ENCODE data around the gene SPEF2. TPM values are rescaled to one million over a fixed set of nuclear protein-coding genes. Genes with fewer than 3 reads are reported as not detected.
"Not testable (repeated sequence)": the region's sequence is repeated elsewhere in the genome, so short reads cannot be mapped to it uniquely, and the experiment has no call there.

Gene SPEF2
- total RNA-seq, 1 experiment from 2014 or later, result 0.15 TPM

GRCh38 chr5:35838370-35839042 lies 220.8 kb downstream of the SPEF2 start:
- DNase-seq (ENCODE audit: low spot score), result no peak
- ChIA-PET POLR2A (no interaction called here), CTCF (no interaction called here)
- H3K4me3 Mint-ChIP-seq, result no peak overlapping the region
- no peaks in the 10 kb centered on the region for H3K4me1 Mint-ChIP-seq
- H3K36me3 Mint-ChIP-seq, result peaks cover 10% of the 10 kb centered on the region; the same call in 1 of the 2 replicates
- peaks cover 35% of the 10 kb centered on the region for H3K9me3 Mint-ChIP-seq
- no peak overlapping the region for H3K27ac Mint-ChIP-seq
- peaks cover 3% of the 10 kb centered on the region for H3K27me3 Mint-ChIP-seq (ENCODE audit: low read depth)
- TF ChIP-seq IRF2 (CRISPR knock-in tag; IDR thresholded peaks at IDR 0.05; ENCODE audit: borderline replicate concordance, low read depth) (no peak), CREM (CRISPR knock-in tag; IDR thresholded peaks at IDR 0.05) (no peak), RELA (CRISPR knock-in tag; IDR thresholded peaks at IDR 0.05; ENCODE audit: borderline replicate concordance) (no peak), FOXP1 (CRISPR knock-in tag; IDR thresholded peaks at IDR 0.05; ENCODE audit: borderline replicate concordance) (no peak), ESRRA (CRISPR knock-in tag; IDR thresholded peaks at IDR 0.05; ENCODE audit: borderline replicate concordance) (no peak), TP53 (CRISPR knock-in tag; IDR thresholded peaks at IDR 0.05) (no peak), NR3C1 (CRISPR knock-in tag; conservative IDR thresholded peaks at IDR 0.05; ENCODE audit: low read depth) (no peak)
- TF ChIP-seq, protein P1, sequence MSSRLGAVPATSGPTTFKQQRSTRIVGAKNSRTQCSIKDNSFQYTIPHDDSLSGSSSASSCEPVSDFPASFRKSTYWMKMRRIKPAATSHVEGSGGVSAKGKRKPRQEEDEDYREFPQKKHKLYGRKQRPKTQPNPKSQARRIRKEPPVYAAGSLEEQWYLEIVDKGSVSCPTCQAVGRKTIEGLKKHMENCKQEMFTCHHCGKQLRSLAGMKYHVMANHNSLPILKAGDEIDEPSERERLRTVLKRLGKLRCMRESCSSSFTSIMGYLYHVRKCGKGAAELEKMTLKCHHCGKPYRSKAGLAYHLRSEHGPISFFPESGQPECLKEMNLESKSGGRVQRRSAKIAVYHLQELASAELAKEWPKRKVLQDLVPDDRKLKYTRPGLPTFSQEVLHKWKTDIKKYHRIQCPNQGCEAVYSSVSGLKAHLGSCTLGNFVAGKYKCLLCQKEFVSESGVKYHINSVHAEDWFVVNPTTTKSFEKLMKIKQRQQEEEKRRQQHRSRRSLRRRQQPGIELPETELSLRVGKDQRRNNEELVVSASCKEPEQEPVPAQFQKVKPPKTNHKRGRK (CRISPR knock-in tag; IDR thresholded peaks at IDR 0.05; ENCODE audit: borderline replicate concordance), result no peak
- TF ChIP-seq, protein P2, sequence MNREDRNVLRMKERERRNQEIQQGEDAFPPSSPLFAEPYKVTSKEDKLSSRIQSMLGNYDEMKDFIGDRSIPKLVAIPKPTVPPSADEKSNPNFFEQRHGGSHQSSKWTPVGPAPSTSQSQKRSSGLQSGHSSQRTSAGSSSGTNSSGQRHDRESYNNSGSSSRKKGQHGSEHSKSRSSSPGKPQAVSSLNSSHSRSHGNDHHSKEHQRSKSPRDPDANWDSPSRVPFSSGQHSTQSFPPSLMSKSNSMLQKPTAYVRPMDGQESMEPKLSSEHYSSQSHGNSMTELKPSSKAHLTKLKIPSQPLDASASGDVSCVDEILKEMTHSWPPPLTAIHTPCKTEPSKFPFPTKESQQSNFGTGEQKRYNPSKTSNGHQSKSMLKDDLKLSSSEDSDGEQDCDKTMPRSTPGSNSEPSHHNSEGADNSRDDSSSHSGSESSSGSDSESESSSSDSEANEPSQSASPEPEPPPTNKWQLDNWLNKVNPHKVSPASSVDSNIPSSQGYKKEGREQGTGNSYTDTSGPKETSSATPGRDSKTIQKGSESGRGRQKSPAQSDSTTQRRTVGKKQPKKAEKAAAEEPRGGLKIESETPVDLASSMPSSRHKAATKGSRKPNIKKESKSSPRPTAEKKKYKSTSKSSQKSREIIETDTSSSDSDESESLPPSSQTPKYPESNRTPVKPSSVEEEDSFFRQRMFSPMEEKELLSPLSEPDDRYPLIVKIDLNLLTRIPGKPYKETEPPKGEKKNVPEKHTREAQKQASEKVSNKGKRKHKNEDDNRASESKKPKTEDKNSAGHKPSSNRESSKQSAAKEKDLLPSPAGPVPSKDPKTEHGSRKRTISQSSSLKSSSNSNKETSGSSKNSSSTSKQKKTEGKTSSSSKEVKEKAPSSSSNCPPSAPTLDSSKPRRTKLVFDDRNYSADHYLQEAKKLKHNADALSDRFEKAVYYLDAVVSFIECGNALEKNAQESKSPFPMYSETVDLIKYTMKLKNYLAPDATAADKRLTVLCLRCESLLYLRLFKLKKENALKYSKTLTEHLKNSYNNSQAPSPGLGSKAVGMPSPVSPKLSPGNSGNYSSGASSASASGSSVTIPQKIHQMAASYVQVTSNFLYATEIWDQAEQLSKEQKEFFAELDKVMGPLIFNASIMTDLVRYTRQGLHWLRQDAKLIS (CRISPR knock-in tag; IDR thresholded peaks at IDR 0.05; ENCODE audit: borderline replicate concordance), result no peak
- no peak for ATAC-seq

- H3K4me1 Mint-ChIP-seq, result no peaks in the 10 kb centered on the region
- no peak for DNase-seq (ENCODE audit: low spot score)
- no peak for ATAC-seq
- H3K9me3 Mint-ChIP-seq, result peaks cover 78% of the 10 kb centered on the region
- peaks cover 49% of the 10 kb centered on the region for H3K36me3 Mint-ChIP-seq
- CTCF ChIA-PET, result no interaction called here
- POLR2A ChIA-PET, result no interaction called here
- peaks cover 5% of the 10 kb centered on the region; the same call in 1 of the 2 replicates for H3K27me3 Mint-ChIP-seq (ENCODE audit: low read depth)
- no peak overlapping the region for H3K4me3 Mint-ChIP-seq
- no peak overlapping the region for H3K27ac Mint-ChIP-seq
- no peak for TF ChIP-seq PRRX2 (CRISPR knock-in tag; IDR thresholded peaks at IDR 0.05)
- no peak for TF ChIP-seq ZNF416 (CRISPR knock-in tag; IDR thresholded peaks at IDR 0.05)
- no peak for TF ChIP-seq TP53 (CRISPR knock-in tag; IDR thresholded peaks at IDR 0.05)
- TF ChIP-seq ZNF138 (CRISPR knock-in tag; conservative IDR thresholded peaks at IDR 0.05), result no peak
- TF ChIP-seq, protein P3, sequence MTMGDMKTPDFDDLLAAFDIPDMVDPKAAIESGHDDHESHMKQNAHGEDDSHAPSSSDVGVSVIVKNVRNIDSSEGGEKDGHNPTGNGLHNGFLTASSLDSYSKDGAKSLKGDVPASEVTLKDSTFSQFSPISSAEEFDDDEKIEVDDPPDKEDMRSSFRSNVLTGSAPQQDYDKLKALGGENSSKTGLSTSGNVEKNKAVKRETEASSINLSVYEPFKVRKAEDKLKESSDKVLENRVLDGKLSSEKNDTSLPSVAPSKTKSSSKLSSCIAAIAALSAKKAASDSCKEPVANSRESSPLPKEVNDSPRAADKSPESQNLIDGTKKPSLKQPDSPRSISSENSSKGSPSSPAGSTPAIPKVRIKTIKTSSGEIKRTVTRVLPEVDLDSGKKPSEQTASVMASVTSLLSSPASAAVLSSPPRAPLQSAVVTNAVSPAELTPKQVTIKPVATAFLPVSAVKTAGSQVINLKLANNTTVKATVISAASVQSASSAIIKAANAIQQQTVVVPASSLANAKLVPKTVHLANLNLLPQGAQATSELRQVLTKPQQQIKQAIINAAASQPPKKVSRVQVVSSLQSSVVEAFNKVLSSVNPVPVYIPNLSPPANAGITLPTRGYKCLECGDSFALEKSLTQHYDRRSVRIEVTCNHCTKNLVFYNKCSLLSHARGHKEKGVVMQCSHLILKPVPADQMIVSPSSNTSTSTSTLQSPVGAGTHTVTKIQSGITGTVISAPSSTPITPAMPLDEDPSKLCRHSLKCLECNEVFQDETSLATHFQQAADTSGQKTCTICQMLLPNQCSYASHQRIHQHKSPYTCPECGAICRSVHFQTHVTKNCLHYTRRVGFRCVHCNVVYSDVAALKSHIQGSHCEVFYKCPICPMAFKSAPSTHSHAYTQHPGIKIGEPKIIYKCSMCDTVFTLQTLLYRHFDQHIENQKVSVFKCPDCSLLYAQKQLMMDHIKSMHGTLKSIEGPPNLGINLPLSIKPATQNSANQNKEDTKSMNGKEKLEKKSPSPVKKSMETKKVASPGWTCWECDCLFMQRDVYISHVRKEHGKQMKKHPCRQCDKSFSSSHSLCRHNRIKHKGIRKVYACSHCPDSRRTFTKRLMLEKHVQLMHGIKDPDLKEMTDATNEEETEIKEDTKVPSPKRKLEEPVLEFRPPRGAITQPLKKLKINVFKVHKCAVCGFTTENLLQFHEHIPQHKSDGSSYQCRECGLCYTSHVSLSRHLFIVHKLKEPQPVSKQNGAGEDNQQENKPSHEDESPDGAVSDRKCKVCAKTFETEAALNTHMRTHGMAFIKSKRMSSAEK (CRISPR knock-in tag; IDR thresholded peaks at IDR 0.05; ENCODE audit: borderline replicate concordance), result no peak
- TF ChIP-seq NR2C2 (CRISPR knock-in tag; IDR thresholded peaks at IDR 0.05), result no peak
- no peak for TF ChIP-seq CBFB (CRISPR knock-in tag; IDR thresholded peaks at IDR 0.05; ENCODE audit: low read depth)
- TF ChIP-seq, protein P4, sequence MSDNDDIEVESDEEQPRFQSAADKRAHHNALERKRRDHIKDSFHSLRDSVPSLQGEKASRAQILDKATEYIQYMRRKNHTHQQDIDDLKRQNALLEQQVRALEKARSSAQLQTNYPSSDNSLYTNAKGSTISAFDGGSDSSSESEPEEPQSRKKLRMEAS (CRISPR knock-in tag; IDR thresholded peaks at IDR 0.05), result no peak
- TF ChIP-seq ZNF121 (CRISPR knock-in tag; IDR thresholded peaks at IDR 0.05), result no peak
- no peak for TF ChIP-seq TCF7 (CRISPR knock-in tag; IDR thresholded peaks at IDR 0.05; ENCODE audit: low read depth)
Observed at GRCh38 chr5:35842856-35843255, 225.2 kb downstream of the SPEF2 start.

- H3K4me1 Mint-ChIP-seq, POLR2A ChIA-PET, ATAC-seq: not testable (repeated sequence)
Observed at GRCh38 chr5:35845508-35845907, 227.8 kb downstream of the SPEF2 start.

More at GRCh38 chr5:35845508-35845907, 227.8 kb downstream of the SPEF2 start:
- DNase-seq (ENCODE audit: low spot score); H3K27ac Mint-ChIP-seq; CTCF ChIA-PET; H3K4me3 Mint-ChIP-seq; H3K27me3 Mint-ChIP-seq (ENCODE audit: low read depth): not testable (repeated sequence)
- Mint-ChIP-seq H3K36me3 (peaks cover 49% of the 10 kb centered on the region), H3K9me3 (peaks cover 70% of the 10 kb centered on the region)
